Stimulated activated naive CD8-positive, alpha-beta T cell treated with anti-CD3 and anti-CD28 coated beads, Interleukin-15, Interleukin-2, amounts not matched to agents 100 U/mL and 50 U/mL, for 24 hours (primary cell): ENCODE results near the gene CLEC4F.

Experiments
- ATAC-seq: fragments of 150-1000 bp; cut with Tn5 transposase; one replicate; pipeline ENCODE4 v1.10.0; 2021
- DNase-seq: peaks from one replicate; pipeline ENCODE4 v3.0.0; 2021

The CLEC4F gene

GRCh38 chr2:70785137-70785911 is 35.1 kb downstream of the CLEC4F start:
- DNase-seq (peak; percentile 47), ATAC-seq (peak; percentile 74)

- no peak for ATAC-seq
- DNase-seq, result no peak
These were observed 36.1 kb downstream of the CLEC4F start for GRCh38 chr2:70784320-70784719.

GRCh38 chr2:70779911-70780545 is 40.4 kb downstream of the CLEC4F start:
- DNase-seq (no peak), ATAC-seq (no peak)

GRCh38 chr2:70779491-70779890 is 40.9 kb downstream of the CLEC4F start:
- DNase-seq (no peak), ATAC-seq (no peak)

- ATAC-seq (no peak), DNase-seq (no peak)
These were observed 41.7 kb downstream of the CLEC4F start for GRCh38 chr2:70778676-70779075.

GRCh38 chr2:70777450-70777849 is 42.9 kb downstream of the CLEC4F start:
- ATAC-seq (no peak), DNase-seq (no peak)

- ATAC-seq, result no peak
- no peak for DNase-seq
These were observed 44.1 kb downstream of the CLEC4F start for GRCh38 chr2:70776266-70776665.

- no peak for ATAC-seq
These were observed 45.3 kb downstream of the CLEC4F start for GRCh38 chr2:70775141-70775540.

GRCh38 chr2:70772486-70773155 is 47.8 kb downstream of the CLEC4F start:
- DNase-seq (no peak), ATAC-seq (no peak)

More at GRCh38 chr2:70775141-70775540, 45.3 kb downstream of the CLEC4F start:
- DNase-seq, result no peak

- ATAC-seq (no peak), DNase-seq (no peak)
These were observed 49.0 kb downstream of the CLEC4F start for GRCh38 chr2:70771446-70771845.

- ATAC-seq (no peak), DNase-seq (no peak)
These were observed 50.9 kb downstream of the CLEC4F start for GRCh38 chr2:70769450-70769849.

- ATAC-seq (no peak), DNase-seq (no peak)
These were observed 51.8 kb downstream of the CLEC4F start for GRCh38 chr2:70768590-70769085.

- peak; percentile 74 for ATAC-seq
- DNase-seq, result peak; percentile 63
These were observed 52.5 kb downstream of the CLEC4F start, which contains the start of gene ADD2 for GRCh38 chr2:70767699-70768589. ADD2 (minus strand) TSS chr2:70768200; CDS start chr2:70706408, 61,792 bp downstream.

- DNase-seq (peak; percentile 26), ATAC-seq (peak; percentile 24)
These were observed 53.2 kb downstream of the CLEC4F start for GRCh38 chr2:70767079-70767698.

GRCh38 chr2:70766357-70767078 is 53.9 kb downstream of the CLEC4F start:
- ATAC-seq, result no peak
- no peak for DNase-seq

GRCh38 chr2:70765507-70765906 is 54.9 kb downstream of the CLEC4F start:
- ATAC-seq, result no peak
- DNase-seq, result no peak

GRCh38 chr2:70759446-70759845 is 61.0 kb downstream of the CLEC4F start:
- ATAC-seq (no peak), DNase-seq (no peak)
